SK-N-SH (cell line): Measurements from ENCODE around the gene SLF2. TPM values are rescaled to one million over a fixed set of nuclear protein-coding genes. Genes with fewer than 3 reads are reported as not detected.

Experiments used
- CTCF ChIA-PET: fragments of 300-600, 350-600 bp; formaldehyde crosslinking; extraction: SDS; loops from one replicate; lab custom pipeline; 2021; lab: Yijun Ruan, JAX
- POLR2A ChIA-PET: fragments of 350-600 bp; sonication (Branson Sonifier 250); formaldehyde crosslinking; extraction: SDS; loops from one replicate; lab custom pipeline; 2020; ENCODE audit warnings: antibody characterized with exemption, inconsistent platforms; lab: Yijun Ruan, JAX
- DNase-seq: peaks from one replicate; pipeline ENCODE4 v3.0.0; 2012
- H2AFZ ChIP-seq: fragments of 200-600 bp; sonication (generic); 2 replicates; pipeline ENCODE4 v1.8.1; 2016; ENCODE audit warnings: antibody characterized with exemption, mild to moderate bottlenecking, low read depth
- H3F3A ChIP-seq: fragments of 200-600 bp; sonication (generic); replicated peaks from 2 replicates; pipeline ENCODE3; 2016; ENCODE audit warnings: antibody characterized with exemption, mild to moderate bottlenecking; ENCODE audit not compliant: insufficient read depth
- H3K27ac ChIP-seq, 2 experiments: fragments of 200-500 bp in 1 of 2; fragments of 200-600 bp in 1 of 2; sonication (Bioruptor generic) in 1 of 2; sonication (generic), shearing (Covaris generic) in 1 of 2; 2 replicates each; pipeline versions ENCODE4 v1.5.1 to v1.6.1; 2014 to 2016; ENCODE audit warnings: low read depth in 2 of 2, inconsistent platforms in 1 of 2, low read length in 1 of 2, mild to moderate bottlenecking in 1 of 2, mixed read lengths in 1 of 2
- H3K27me3 ChIP-seq: fragments of 200-600 bp; sonication (generic), shearing (Covaris generic); 2 replicates; pipeline ENCODE4 v1.6.1; 2016; ENCODE audit warnings: mixed run types; ENCODE audit not compliant: insufficient read depth
- H3K36me3 ChIP-seq, 2 experiments: fragments of 200-500 bp in 1 of 2; fragments of 200-600 bp in 1 of 2; sonication (Bioruptor generic) in 1 of 2; sonication (generic) in 1 of 2; replicated peaks in 1 of 2; 2 replicates each; pipeline versions ENCODE3 to v1.5.1; 2014 to 2016; ENCODE audit warnings: low read length in 1 of 2, mild to moderate bottlenecking in 1 of 2; ENCODE audit not compliant: insufficient read depth in 2 of 2, control insufficient read depth in 1 of 2
- H3K4me1 ChIP-seq, 2 experiments: fragments of 200-500 bp in 1 of 2; fragments of 200-600 bp in 1 of 2; sonication (Bioruptor generic) in 1 of 2; sonication (generic), shearing (Covaris generic) in 1 of 2; 2 replicates each; pipeline versions ENCODE4 v1.5.1 to v1.6.1; 2014 to 2016; ENCODE audit warnings: low read depth in 1 of 2, low read length in 1 of 2, mixed run types in 1 of 2; ENCODE audit not compliant: insufficient read depth in 2 of 2, control insufficient read depth in 1 of 2
- H3K4me2 ChIP-seq: fragments of 200-600 bp; sonication (generic), shearing (Covaris generic); 2 replicates; pipeline ENCODE4 v1.6.1; 2017; ENCODE audit warnings: mixed run types
- H3K4me3 ChIP-seq, 2 experiments: fragments of 200-500 bp in 1 of 2; fragments of 200-600 bp in 1 of 2; sonication (Bioruptor generic) in 1 of 2; sonication (generic), shearing (Covaris generic) in 1 of 2; 2 replicates each; pipeline versions ENCODE4 v1.5.1 to v1.8.1; 2014 to 2016; ENCODE audit warnings: low read depth in 2 of 2, inconsistent platforms in 1 of 2, low read length in 1 of 2, mild to moderate bottlenecking in 1 of 2, mixed read lengths in 1 of 2, moderate library complexity in 1 of 2
- H3K79me2 ChIP-seq: fragments of 200-600 bp; sonication (generic); 2 replicates; pipeline ENCODE4 v1.8.1; 2017; ENCODE audit warnings: mild to moderate bottlenecking; ENCODE audit not compliant: insufficient read depth
- H3K9ac ChIP-seq: fragments of 200-600 bp; sonication (generic); 2 replicates; pipeline ENCODE4 v1.6.1; 2017; ENCODE audit warnings: mixed run types
- H3K9me2 ChIP-seq: fragments of 200-600 bp; sonication (generic); 2 replicates; pipeline ENCODE4 v1.6.1; 2017; ENCODE audit warnings: mixed run types
- H3K9me3 ChIP-seq: fragments of 200-600 bp; sonication (generic); 2 replicates; pipeline ENCODE4 v1.6.1; 2017; ENCODE audit warnings: mixed run types, mild to moderate bottlenecking, moderate library complexity
- H4K20me1 ChIP-seq: fragments of 200-600 bp; sonication (generic); 2 replicates; pipeline ENCODE4 v1.6.1; 2017; ENCODE audit warnings: mild to moderate bottlenecking, mixed run types; ENCODE audit not compliant: insufficient read depth
- CTCF ChIP-seq: fragments of 200-600 bp; sonication (generic); IDR thresholded peaks from 2 replicates; pipeline ENCODE4 v1.6.1; 2017; ENCODE audit warnings: antibody characterized with exemption, mild to moderate bottlenecking, moderate library complexity
- ELF1 ChIP-seq: IDR thresholded peaks from 2 replicates; pipeline ENCODE4 v1.4.0; 2012
- EZH2phosphoT487 ChIP-seq: fragments of 200-600 bp; sonication (generic); IDR thresholded peaks from 2 replicates; pipeline ENCODE4 v1.6.1; 2017; ENCODE audit warnings: low read depth, mixed run types, mild to moderate bottlenecking, antibody characterized with exemption, moderate library complexity, borderline replicate concordance
- FOSL2 ChIP-seq: IDR thresholded peaks from 2 replicates; pipeline ENCODE4 v1.4.0; 2012; ENCODE audit warnings: low read depth, mild to moderate bottlenecking, moderate library complexity, borderline replicate concordance
- FOXM1 ChIP-seq: IDR thresholded peaks from 2 replicates; pipeline ENCODE4 v1.4.0; 2012; ENCODE audit warnings: low read depth, mild to moderate bottlenecking
- GABPA ChIP-seq: IDR thresholded peaks from 2 replicates; pipeline ENCODE4 v1.4.0; 2012; ENCODE audit warnings: low read depth, mild to moderate bottlenecking
- GATA2 ChIP-seq: sonication (generic); formaldehyde crosslinking; IDR thresholded peaks from 2 replicates; pipeline ENCODE4 v1.5.0; 2020; ENCODE audit warnings: mild to moderate bottlenecking, missing genetic modification reagents
- IRF3 ChIP-seq: fragments of 150-350 bp; IDR thresholded peaks from 2 replicates; pipeline ENCODE4 v1.6.1; 2016; ENCODE audit warnings: mild to moderate bottlenecking, low read depth, low read length
- MAX ChIP-seq: IDR thresholded peaks from 2 replicates; pipeline ENCODE4 v1.4.0; 2012; ENCODE audit warnings: low read depth
- MEF2A ChIP-seq: IDR thresholded peaks from 2 replicates; pipeline ENCODE4 v1.4.0; 2012; ENCODE audit warnings: low read depth, borderline replicate concordance
- MXI1 ChIP-seq: IDR thresholded peaks from 2 replicates; pipeline ENCODE4 v1.6.1; 2012; ENCODE audit warnings: mild to moderate bottlenecking, low read depth, low read length, improper control_type of control experiment
- NFIC ChIP-seq: IDR thresholded peaks from 2 replicates; pipeline ENCODE4 v1.4.0; 2012; ENCODE audit warnings: borderline replicate concordance
- NRF1 ChIP-seq: IDR thresholded peaks from 2 replicates; pipeline ENCODE4 v1.6.1; 2012; ENCODE audit warnings: low read depth, mild to moderate bottlenecking, low read length
- RAD21 ChIP-seq: IDR thresholded peaks from 2 replicates; pipeline ENCODE4 v1.6.1; 2012; ENCODE audit warnings: mild to moderate bottlenecking, low read length
- RCOR1 ChIP-seq: fragments of 150-350 bp; IDR thresholded peaks from 2 replicates; pipeline ENCODE4 v1.6.1; 2017; ENCODE audit warnings: antibody characterized with exemption, low read length
- REST ChIP-seq: IDR thresholded peaks from 2 replicates; pipeline ENCODE4 v1.6.1; 2012; ENCODE audit warnings: mild to moderate bottlenecking, low read depth, low read length, moderate library complexity
- RFX5 ChIP-seq: IDR thresholded peaks from 2 replicates; pipeline ENCODE4 v1.6.1; 2012; ENCODE audit warnings: mild to moderate bottlenecking, improper control_type of control experiment, low read length
- SMC3 ChIP-seq: IDR thresholded peaks from 2 replicates; pipeline ENCODE4 v1.6.1; 2012; ENCODE audit warnings: low read depth, low read length, improper control_type of control experiment
- TAF1 ChIP-seq: IDR thresholded peaks from 2 replicates; pipeline ENCODE4 v1.6.1; 2012; ENCODE audit warnings: low read depth, mild to moderate bottlenecking, low read length, moderate library complexity, borderline replicate concordance
- TEAD4 ChIP-seq: IDR thresholded peaks from 2 replicates; pipeline ENCODE4 v1.4.0; 2012; ENCODE audit warnings: mild to moderate bottlenecking, borderline replicate concordance; ENCODE audit not compliant: insufficient read depth
- USF1 ChIP-seq: IDR thresholded peaks from 2 replicates; pipeline ENCODE4 v1.4.0; 2012; ENCODE audit warnings: low read depth, borderline replicate concordance
- YY1 ChIP-seq: IDR thresholded peaks from 2 replicates; pipeline ENCODE4 v1.4.0; 2012; ENCODE audit warnings: low read depth, mild to moderate bottlenecking
- ZBTB33 ChIP-seq: IDR thresholded peaks from 2 replicates; pipeline ENCODE4 v1.4.0; 2012; ENCODE audit warnings: low read depth, borderline replicate concordance
- WGBS: methylation state at CpG from one replicate; pipeline ENCODE4 v1.1.6; 2017; ENCODE audit warnings: low lambda C conversion rate; 5-methylcytosine and 5-hydroxymethylcytosine counted together
- polyA plus RNA-seq, 3 experiments: library from polyadenylated mRNA; depleted of rRNA; stranded (reverse); fragments of >200 nt; gene quantifications; 2 replicates each; pipeline ENCODE4 v1.2.3, GENCODE V29; 2012

Gene SLF2
- polyA plus RNA-seq, 1 of the 3 experiments (the other 2 are of a cell fraction) = 6.3 TPM

- Histone ChIP-seq H3F3A (no peaks in the 10 kb centered on the region), H3K9me2 (no peaks in the 10 kb centered on the region), H3K4me2 (peak within 1 kb of the TSS; percentile 98), H3K9ac (peak within 1 kb of the TSS; percentile 84), H3K4me3 (peak within 1 kb of the TSS; percentile 85 to 98), H3K36me3 (peaks cover 29 to 47% of the 10 kb centered on the region in 2 experiments), H4K20me1 (0 out of 2 replicates have a peak, but pooled peaks cover 4% of the 10 kb centered on the region), H2AFZ (peak within 1 kb of the TSS; percentile 90), H3K27ac (peak within 1 kb of the TSS; percentile 56 to 95; a peak in 3 of 4 replicates), H3K9me3 (no peaks in the 10 kb centered on the region), H3K4me1 (peaks cover 21 to 45% of the 10 kb centered on the region in 2 experiments), H3K79me2 (peaks cover 57% of the 10 kb centered on the region), H3K27me3 (no peaks in the 10 kb centered on the region)
- under 1% methylated on average over 23 of the region's 75 CpGs for WGBS
- CTCF ChIA-PET = interaction anchor here (0.9 to 24.5 kb wide), 4 partner anchors 11 to 30 kb away, joined by 3 to 443 read pairs (median 49); partner anchors contain the start of gene LZTS2
- DNase-seq = peak; percentile 93
- POLR2A ChIA-PET = interaction anchor here (0.5 to 1.1 kb wide), 3 partner anchors 10 to 1403 kb away, joined by 3 read pairs; partner anchors contain the start of genes PDZD7 and SFXN3
- TF ChIP-seq FOSL2 (no peak), CTCF (no peak), MEF2A (no peak), RCOR1 (peak; percentile 7; the same call in 1 of the 2 replicates), GABPA (peak; percentile 100), ZBTB33 (peak; percentile 64; the same call in 1 of the 2 replicates), NFIC (no peak), USF1 (no peak; the same call in 1 of the 2 replicates), RAD21 (no peak), YY1 (no peak), IRF3 (no peak), SMC3 (no peak), MXI1 (peak; percentile 99), ELF1 (peak; percentile 66), TEAD4 (no peak), EZH2phosphoT487 (no peak), REST (0 out of 2 replicates have a peak, but pooled peaks have one; percentile 17), RFX5 (no peak), TAF1 (peak; percentile 77), FOXM1 (no peak), GATA2 (CRISPR knock-in tag) (no peak), MAX (peak; percentile 100), NRF1 (peak; percentile 74)
These were observed 74.4 kb downstream of the SLF2 start, which contains the start of the genes MRPL43 and TWNK for GRCh38 chr10:100986952-100987684. MRPL43 (minus strand) TSS chr10:100987497; CDS start chr10:100987443, 54 bp downstream. TWNK (plus strand) TSS chr10:100987543; CDS start chr10:100988211, 668 bp downstream.
